GM12875 (cell line): Measurements from ENCODE around the gene PTGES3.

Experiments used
- H3K4me3 ChIP-seq: one replicate; pipeline ENCODE4 v1.5.1; 2011; ENCODE audit warnings: low read depth, low read length, control low read depth
- CTCF ChIP-seq: IDR thresholded peaks from 2 replicates; pipeline ENCODE4 v1.5.1; 2011; ENCODE audit warnings: low read depth, mild to moderate bottlenecking, control low read depth, inconsistent platforms, low read length, moderate library complexity, borderline replicate concordance; ENCODE audit not compliant: insufficient read depth

PTGES3 gene

GRCh38 chr12:56723352-56723751 is 35.3 kb upstream of the PTGES3 start:
- no peak for TF ChIP-seq CTCF
- H3K4me3 ChIP-seq, result peak overlapping the region; percentile 99

GRCh38 chr12:56722832-56723231 is 34.7 kb upstream of the PTGES3 start:
- TF ChIP-seq CTCF, result no peak
- H3K4me3 ChIP-seq, result no peak overlapping the region

GRCh38 chr12:56721721-56722120 is 33.6 kb upstream of the PTGES3 start:
- H3K4me3 ChIP-seq, result no peak overlapping the region
- TF ChIP-seq CTCF, result no peak

GRCh38 chr12:56721216-56721615 is 33.1 kb upstream of the PTGES3 start:
- no peak overlapping the region for H3K4me3 ChIP-seq
- TF ChIP-seq CTCF, result no peak

- no peak for TF ChIP-seq CTCF
- no peak overlapping the region for H3K4me3 ChIP-seq
These were observed 32.7 kb upstream of the PTGES3 start for GRCh38 chr12:56720731-56721151.

- no peak overlapping the region for H3K4me3 ChIP-seq
- TF ChIP-seq CTCF, result no peak
These were observed 31.0 kb upstream of the PTGES3 start for GRCh38 chr12:56719056-56719455.

GRCh38 chr12:56718636-56719035 is 30.6 kb upstream of the PTGES3 start:
- TF ChIP-seq CTCF, result no peak

More at GRCh38 chr12:56718636-56719035, 30.6 kb upstream of the PTGES3 start:
- H3K4me3 ChIP-seq, result no peak overlapping the region
